ENCODE measurements around the gene POU6F2. TPM values are rescaled to one million over a fixed set of nuclear protein-coding genes. Genes with fewer than 3 reads are reported as not detected.

The POU6F2 gene
- total and polyA plus RNA-seq, 2 donors = 0.05 to 0.07 TPM

DNA sequence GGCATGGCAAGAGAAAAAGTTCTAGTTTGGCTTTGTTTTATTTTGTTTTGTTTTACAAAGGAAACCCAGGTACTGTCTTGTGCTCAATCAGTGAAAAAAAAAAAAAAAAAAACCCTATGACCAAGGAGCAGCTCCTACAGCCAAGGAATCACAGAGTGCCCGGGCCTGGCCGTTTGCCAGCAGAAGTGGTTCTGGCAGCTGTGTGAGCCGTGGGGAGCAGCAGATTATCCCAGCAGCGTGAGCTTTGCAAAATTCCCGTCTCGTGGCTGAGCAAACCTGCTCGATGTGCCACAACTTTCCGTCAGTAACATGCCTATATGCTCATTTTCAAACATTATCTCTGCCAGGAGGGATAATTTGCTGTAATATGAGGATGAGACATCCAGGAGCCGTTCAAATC, 293.7 kb downstream of the POU6F2 start:
- Histone ChIP-seq H3K36me3 (ENCODE audit: control insufficient read depth in 2 of 2, insufficient read depth in 2 of 2, low read length in 1 of 2) (no peaks in the 10 kb centered on the region), H3K27ac (ENCODE audit: low read depth in 1 of 2, low read length in 1 of 2) (no peak overlapping the region), H3K9me3 (ENCODE audit: control insufficient read depth in 2 of 2, insufficient read depth in 1 of 2, low read length in 1 of 2) (no peaks in the 10 kb centered on the region), H3K4me1 (ENCODE audit: control insufficient read depth in 2 of 2, insufficient read depth in 2 of 2, low read length in 2 of 2) (no peaks in the 10 kb centered on the region), H3K4me3 (ENCODE audit: low read length in 2 of 2) (no peak overlapping the region), H3K27me3 (ENCODE audit: control insufficient read depth in 2 of 2, insufficient read depth in 1 of 2, low read length in 1 of 2) (peaks cover 0 to 2% of the 10 kb centered on the region in 2 donors)
- 76% methylated on average over 9 of the region's 9 CpGs for WGBS
- DNase-seq (ENCODE audit: low read depth in 6 of 9, low spot score in 9 of 9) = peak in 1 of 9 donors; percentile 3

DNA sequence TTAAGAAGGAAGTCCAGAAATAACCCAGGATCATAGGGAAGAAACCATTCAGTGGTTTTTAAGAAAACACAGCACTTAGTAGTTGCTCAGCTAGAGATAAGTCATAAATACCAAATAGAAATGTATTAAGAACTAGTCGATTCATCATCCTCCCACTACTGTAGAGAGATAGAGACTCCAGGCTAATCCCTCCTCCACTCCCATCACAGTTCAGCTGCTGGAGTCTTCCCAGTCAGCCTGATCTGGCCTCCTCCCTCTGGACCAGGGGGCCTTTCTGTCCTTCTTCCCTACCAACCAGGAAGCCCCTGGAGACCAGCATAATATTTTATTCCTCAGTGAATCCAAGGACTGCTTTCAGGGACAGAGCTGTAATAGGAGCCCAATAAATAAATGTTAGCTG, 294.4 kb downstream of the POU6F2 start:
- DNase-seq (ENCODE audit: low read depth in 6 of 9, low spot score in 9 of 9) = no peak
- H3K27me3 ChIP-seq (ENCODE audit: control insufficient read depth in 2 of 2, insufficient read depth in 1 of 2, low read length in 1 of 2) = peaks cover 0 to 2% of the 10 kb centered on the region in 2 donors
- no peak overlapping the region for H3K4me3 ChIP-seq (ENCODE audit: low read length in 2 of 2)
- 89% methylated on average over 1 of the region's 1 CpG for WGBS
- no peak overlapping the region for H3K27ac ChIP-seq (ENCODE audit: low read depth in 1 of 2, low read length in 1 of 2)
- H3K36me3 ChIP-seq (ENCODE audit: control insufficient read depth in 2 of 2, insufficient read depth in 2 of 2, low read length in 1 of 2) = no peaks in the 10 kb centered on the region
- H3K4me1 ChIP-seq (ENCODE audit: control insufficient read depth in 2 of 2, insufficient read depth in 2 of 2, low read length in 2 of 2) = no peaks in the 10 kb centered on the region
- H3K9me3 ChIP-seq (ENCODE audit: control insufficient read depth in 2 of 2, insufficient read depth in 1 of 2, low read length in 1 of 2) = no peaks in the 10 kb centered on the region

DNA sequence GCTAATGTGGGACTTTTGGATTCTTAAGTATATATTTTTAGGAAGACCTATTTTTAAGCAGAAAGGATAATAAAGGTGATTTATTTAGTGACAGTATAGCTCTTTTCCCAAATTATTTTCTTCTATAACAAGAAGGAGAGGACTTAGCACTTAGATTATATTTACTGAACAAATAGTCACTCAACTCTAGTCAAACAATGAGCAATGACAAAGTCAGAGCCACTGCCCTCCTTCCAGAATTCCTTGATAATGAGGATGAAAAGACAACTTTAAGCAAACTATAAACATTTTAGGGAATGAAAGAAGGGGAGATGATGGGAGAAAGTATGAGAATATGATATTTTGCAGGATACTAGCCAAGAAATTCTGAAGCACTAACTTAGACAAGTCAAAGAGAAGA, 295.0 kb downstream of the POU6F2 start:
- Histone ChIP-seq H3K36me3 (ENCODE audit: control insufficient read depth in 2 of 2, insufficient read depth in 2 of 2, low read length in 1 of 2) (no peaks in the 10 kb centered on the region), H3K4me3 (ENCODE audit: low read length in 2 of 2) (no peak overlapping the region), H3K4me1 (ENCODE audit: control insufficient read depth in 2 of 2, insufficient read depth in 2 of 2, low read length in 2 of 2) (no peaks in the 10 kb centered on the region), H3K27me3 (ENCODE audit: control insufficient read depth in 2 of 2, insufficient read depth in 1 of 2, low read length in 1 of 2) (peaks cover 0 to 2% of the 10 kb centered on the region in 2 donors), H3K9me3 (ENCODE audit: control insufficient read depth in 2 of 2, insufficient read depth in 1 of 2, low read length in 1 of 2) (no peaks in the 10 kb centered on the region), H3K27ac (ENCODE audit: low read depth in 1 of 2, low read length in 1 of 2) (no peak overlapping the region)
- DNase-seq (ENCODE audit: low read depth in 6 of 9, low spot score in 9 of 9) = no peak

DNA sequence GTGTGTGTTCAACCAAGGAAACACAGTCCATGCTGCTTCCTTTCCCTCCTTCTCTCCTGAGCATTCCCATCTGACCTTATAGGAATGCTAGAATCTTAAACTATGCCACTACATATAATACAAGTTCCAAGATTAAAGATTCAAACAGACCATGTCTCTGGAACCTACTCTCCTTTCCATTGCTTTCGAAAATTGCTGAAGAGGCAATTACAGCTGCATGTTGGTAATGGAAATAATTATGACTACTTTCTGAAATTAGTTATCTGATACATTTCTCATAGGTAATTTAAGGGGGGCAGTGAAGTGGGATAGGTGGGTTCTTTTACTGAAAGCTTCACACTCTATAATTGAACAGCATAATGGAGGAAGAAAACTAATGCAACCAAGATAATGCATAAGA, 302.6 kb downstream of the POU6F2 start:
- no peaks in the 10 kb centered on the region for H3K36me3 ChIP-seq (ENCODE audit: control insufficient read depth in 2 of 2, insufficient read depth in 2 of 2, low read length in 1 of 2)
- no peaks in the 10 kb centered on the region for H3K4me1 ChIP-seq (ENCODE audit: control insufficient read depth in 2 of 2, insufficient read depth in 2 of 2, low read length in 2 of 2)
- DNase-seq (ENCODE audit: low read depth in 6 of 9, low spot score in 9 of 9) = no peak
- H3K9me3 ChIP-seq (ENCODE audit: control insufficient read depth in 2 of 2, insufficient read depth in 1 of 2, low read length in 1 of 2) = no peaks in the 10 kb centered on the region
- H3K4me3 ChIP-seq (ENCODE audit: low read length in 2 of 2) = no peak overlapping the region
- H3K27me3 ChIP-seq (ENCODE audit: control insufficient read depth in 2 of 2, insufficient read depth in 1 of 2, low read length in 1 of 2) = no peaks in the 10 kb centered on the region
- 39% methylated on average over 1 of the region's 1 CpG for WGBS
- no peak overlapping the region for H3K27ac ChIP-seq (ENCODE audit: low read depth in 1 of 2, low read length in 1 of 2)

DNA sequence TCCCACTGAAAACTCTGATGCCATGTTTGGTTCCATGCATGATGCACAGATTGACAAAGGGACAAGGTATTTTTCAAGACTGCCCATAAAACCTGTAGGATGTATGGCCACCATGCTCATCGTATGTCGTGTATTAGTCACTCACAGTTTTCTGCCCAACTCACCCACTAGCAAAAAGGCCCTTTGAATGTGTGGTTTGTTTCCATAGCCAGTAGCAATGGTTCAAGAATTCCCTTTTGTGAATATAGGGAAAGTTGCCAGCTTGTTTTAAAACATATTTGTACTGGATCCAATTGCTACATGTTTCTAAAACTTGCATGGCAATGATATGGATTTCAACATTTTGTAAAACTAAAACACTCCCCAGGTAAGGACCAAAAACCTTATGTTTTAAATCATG, 307.5 kb downstream of the POU6F2 start:
- Histone ChIP-seq H3K36me3 (ENCODE audit: control insufficient read depth in 2 of 2, insufficient read depth in 2 of 2, low read length in 1 of 2) (no peaks in the 10 kb centered on the region), H3K27me3 (ENCODE audit: control insufficient read depth in 2 of 2, insufficient read depth in 1 of 2, low read length in 1 of 2) (no peaks in the 10 kb centered on the region), H3K9me3 (ENCODE audit: control insufficient read depth in 2 of 2, insufficient read depth in 1 of 2, low read length in 1 of 2) (no peaks in the 10 kb centered on the region), H3K27ac (ENCODE audit: low read depth in 1 of 2, low read length in 1 of 2) (no peak overlapping the region), H3K4me1 (ENCODE audit: control insufficient read depth in 2 of 2, insufficient read depth in 2 of 2, low read length in 2 of 2) (no peaks in the 10 kb centered on the region), H3K4me3 (ENCODE audit: low read length in 2 of 2) (no peak overlapping the region)
- over 99% methylated on average over 2 of the region's 2 CpGs for WGBS
- no peak for DNase-seq (ENCODE audit: low read depth in 6 of 9, low spot score in 9 of 9)

DNA sequence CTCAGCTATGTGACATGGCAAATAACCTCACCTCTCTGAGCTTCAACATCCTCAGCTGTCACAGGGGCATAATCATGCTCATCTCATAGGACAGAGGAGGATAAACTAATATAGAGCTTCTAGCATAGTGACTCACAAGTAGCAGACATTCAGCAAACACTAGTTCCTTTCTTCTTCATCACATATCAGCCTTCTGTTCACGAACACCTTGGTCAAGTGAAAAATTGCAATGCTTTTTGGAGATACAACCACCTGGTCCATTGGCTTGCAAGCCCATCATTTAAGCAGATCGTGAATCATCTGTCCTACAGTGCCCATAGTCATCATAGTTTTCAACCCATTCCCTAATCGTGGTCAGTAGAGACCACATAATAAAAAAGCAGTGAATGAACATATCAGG, 310.6 kb downstream of the POU6F2 start:
- Histone ChIP-seq H3K27ac (ENCODE audit: low read depth in 1 of 2, low read length in 1 of 2) (no peak overlapping the region), H3K36me3 (ENCODE audit: control insufficient read depth in 2 of 2, insufficient read depth in 2 of 2, low read length in 1 of 2) (no peaks in the 10 kb centered on the region), H3K27me3 (ENCODE audit: control insufficient read depth in 2 of 2, insufficient read depth in 1 of 2, low read length in 1 of 2) (no peaks in the 10 kb centered on the region), H3K4me3 (ENCODE audit: low read length in 2 of 2) (no peak overlapping the region), H3K9me3 (ENCODE audit: control insufficient read depth in 2 of 2, insufficient read depth in 1 of 2, low read length in 1 of 2) (no peaks in the 10 kb centered on the region), H3K4me1 (ENCODE audit: control insufficient read depth in 2 of 2, insufficient read depth in 2 of 2, low read length in 2 of 2) (no peaks in the 10 kb centered on the region)
- no peak for DNase-seq (ENCODE audit: low read depth in 6 of 9, low spot score in 9 of 9)
- WGBS = 92% methylated on average over 3 of the region's 3 CpGs

DNA sequence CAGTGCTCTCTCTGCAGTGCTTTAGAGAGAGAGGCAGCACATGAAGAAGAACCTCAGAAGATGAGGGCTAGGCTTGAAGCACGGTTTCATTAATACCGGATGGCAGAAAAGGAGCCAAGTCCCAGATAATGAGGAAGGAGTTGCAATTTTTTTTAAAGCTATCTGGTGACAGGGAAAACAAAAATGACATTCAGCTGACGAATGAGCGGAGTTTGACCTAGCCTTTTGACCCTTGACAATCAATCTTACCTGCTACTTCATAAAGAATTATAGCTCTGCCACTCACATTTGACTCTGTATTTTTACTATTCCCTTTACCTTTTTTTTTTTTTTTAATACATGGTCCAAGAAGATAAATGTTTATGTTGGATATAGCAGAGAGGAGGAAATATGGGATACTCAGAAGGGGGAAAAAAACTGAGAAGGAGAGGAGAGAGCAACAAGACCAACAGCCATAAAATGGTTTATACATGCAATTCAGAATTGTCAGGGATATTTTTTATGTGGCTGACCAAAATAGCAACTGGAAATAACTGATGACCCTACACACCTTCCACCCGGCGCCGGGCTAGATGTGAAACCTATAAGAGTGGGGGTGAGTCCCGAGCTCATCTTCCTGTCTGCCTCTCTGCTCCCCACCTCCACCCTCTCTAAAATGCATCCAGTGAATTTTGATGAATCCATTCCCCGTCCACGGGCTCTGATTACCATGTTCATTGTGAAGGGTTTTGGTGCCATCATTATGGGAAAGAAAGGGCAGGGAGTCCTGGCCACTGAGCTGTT, 314.1 kb downstream of the POU6F2 start:
- no peak for DNase-seq (ENCODE audit: low read depth in 6 of 9, low spot score in 9 of 9)
- H3K27me3 ChIP-seq (ENCODE audit: control insufficient read depth in 2 of 2, insufficient read depth in 1 of 2, low read length in 1 of 2) = no peaks in the 10 kb centered on the region
- no peak overlapping the region for H3K4me3 ChIP-seq (ENCODE audit: low read length in 2 of 2)
- no peak overlapping the region for H3K27ac ChIP-seq (ENCODE audit: low read depth in 1 of 2, low read length in 1 of 2)
- H3K4me1 ChIP-seq (ENCODE audit: control insufficient read depth in 2 of 2, insufficient read depth in 2 of 2, low read length in 2 of 2) = no peaks in the 10 kb centered on the region
- H3K9me3 ChIP-seq (ENCODE audit: control insufficient read depth in 2 of 2, insufficient read depth in 1 of 2, low read length in 1 of 2) = no peaks in the 10 kb centered on the region
- H3K36me3 ChIP-seq (ENCODE audit: control insufficient read depth in 2 of 2, insufficient read depth in 2 of 2, low read length in 1 of 2) = no peaks in the 10 kb centered on the region
- 93% methylated on average over 10 of the region's 10 CpGs for WGBS

DNA sequence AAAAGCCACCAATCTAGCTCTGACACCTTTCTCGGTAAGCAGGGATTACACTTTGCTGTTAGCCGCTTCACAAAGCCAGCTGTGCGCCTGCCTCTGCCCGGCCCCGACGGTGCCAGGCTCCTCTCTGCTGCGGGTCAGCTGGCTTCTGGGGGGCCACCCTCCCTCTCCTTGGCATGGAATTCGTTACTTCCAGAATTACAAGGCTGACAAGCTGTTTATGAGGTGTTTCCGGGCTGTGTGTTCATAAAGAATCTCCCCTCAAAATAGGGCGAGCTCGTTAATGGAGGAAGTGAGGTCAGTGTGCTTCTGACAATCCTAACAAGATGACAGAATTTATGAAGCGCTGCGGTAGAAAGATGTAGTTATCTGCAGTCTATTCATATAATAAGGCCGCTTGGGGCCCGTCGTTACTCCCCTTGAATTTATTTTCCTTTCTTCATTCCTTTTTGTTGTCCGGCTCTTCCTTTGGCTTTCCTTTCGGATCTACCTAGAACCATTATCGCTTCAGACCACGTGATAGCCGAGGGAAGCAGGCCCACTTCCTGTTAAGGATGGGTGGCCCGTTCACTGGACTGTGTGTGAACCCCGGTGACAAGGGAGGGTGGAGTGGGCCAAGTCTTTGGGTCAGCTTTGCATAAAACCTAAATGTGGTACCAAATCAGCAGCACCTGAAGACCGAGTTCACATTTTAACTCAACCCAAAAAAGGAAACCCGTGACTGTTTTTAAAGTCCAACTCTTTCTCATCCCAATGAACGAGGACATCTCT, 315.5 kb downstream of the POU6F2 start:
- Histone ChIP-seq H3K36me3 (ENCODE audit: control insufficient read depth in 2 of 2, insufficient read depth in 2 of 2, low read length in 1 of 2) (no peaks in the 10 kb centered on the region), H3K4me3 (ENCODE audit: low read length in 2 of 2) (no peak overlapping the region), H3K27me3 (ENCODE audit: control insufficient read depth in 2 of 2, insufficient read depth in 1 of 2, low read length in 1 of 2) (no peaks in the 10 kb centered on the region), H3K27ac (ENCODE audit: low read depth in 1 of 2, low read length in 1 of 2) (no peak overlapping the region), H3K9me3 (ENCODE audit: control insufficient read depth in 2 of 2, insufficient read depth in 1 of 2, low read length in 1 of 2) (no peaks in the 10 kb centered on the region), H3K4me1 (ENCODE audit: control insufficient read depth in 2 of 2, insufficient read depth in 2 of 2, low read length in 2 of 2) (no peaks in the 10 kb centered on the region)
- WGBS = 86% methylated on average over 26 of the region's 26 CpGs
- no peak for DNase-seq (ENCODE audit: low read depth in 6 of 9, low spot score in 9 of 9)

DNA sequence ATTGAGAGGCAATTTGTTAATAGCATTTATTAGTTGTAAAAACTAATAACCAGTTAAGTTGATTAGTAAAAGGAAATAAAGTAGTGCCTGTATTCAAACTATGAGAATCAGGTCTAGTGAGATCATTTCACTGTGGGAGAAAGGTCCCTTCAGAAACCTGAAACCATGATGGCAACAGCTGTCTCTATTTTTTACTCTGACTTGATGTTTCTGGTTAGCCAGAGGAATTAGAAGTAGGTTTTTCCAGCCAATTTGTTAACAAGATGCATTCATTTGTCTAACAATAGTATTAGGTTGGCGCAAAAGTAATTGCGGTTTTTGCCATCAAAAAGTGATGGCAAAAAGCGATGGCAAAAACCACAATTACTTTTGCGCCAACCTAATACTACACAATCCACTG, 316.3 kb downstream of the POU6F2 start:
- Histone ChIP-seq H3K4me1 (ENCODE audit: control insufficient read depth in 2 of 2, insufficient read depth in 2 of 2, low read length in 2 of 2) (no peaks in the 10 kb centered on the region), H3K9me3 (ENCODE audit: control insufficient read depth in 2 of 2, insufficient read depth in 1 of 2, low read length in 1 of 2) (no peaks in the 10 kb centered on the region), H3K4me3 (ENCODE audit: low read length in 2 of 2) (no peak overlapping the region), H3K27me3 (ENCODE audit: control insufficient read depth in 2 of 2, insufficient read depth in 1 of 2, low read length in 1 of 2) (no peaks in the 10 kb centered on the region), H3K36me3 (ENCODE audit: control insufficient read depth in 2 of 2, insufficient read depth in 2 of 2, low read length in 1 of 2) (no peaks in the 10 kb centered on the region), H3K27ac (ENCODE audit: low read depth in 1 of 2, low read length in 1 of 2) (no peak overlapping the region)
- WGBS = 98% methylated on average over 4 of the region's 4 CpGs
- no peak for DNase-seq (ENCODE audit: low read depth in 6 of 9, low spot score in 9 of 9)
